Hepatocyte (in vitro differentiated cells): ENCODE results near the gene KIF2A. TPM values are rescaled to one million over a fixed set of nuclear protein-coding genes. Genes with fewer than 3 reads are reported as not detected.

Experiments used
- DNase-seq: peaks from one replicate; pipeline ENCODE4 v3.0.0-alpha.2; 2016; ENCODE audit warnings: low spot score
- H2AFZ ChIP-seq: fragments of 200-600 bp; sonication (generic); 2 replicates; pipeline ENCODE4 v1.6.0; 2016; ENCODE audit warnings: antibody characterized with exemption, mild to moderate bottlenecking
- H3K27ac ChIP-seq: fragments of 200-600 bp; sonication (generic); 2 replicates; pipeline ENCODE4 v1.5.1; 2016; ENCODE audit warnings: mild to moderate bottlenecking
- H3K27me3 ChIP-seq: fragments of 200-600 bp; sonication (generic); 2 replicates; pipeline ENCODE4 v1.6.1; 2016
- H3K36me3 ChIP-seq: fragments of 200-600 bp; sonication (generic); replicated peaks from 2 replicates; pipeline ENCODE4 v1.5.1; 2016; ENCODE audit warnings: low read depth; ENCODE audit not compliant: insufficient read depth
- H3K4me1 ChIP-seq: fragments of 200-600 bp; sonication (generic); 2 replicates; pipeline ENCODE4 v1.5.1; 2016; ENCODE audit warnings: mild to moderate bottlenecking, moderate library complexity; ENCODE audit not compliant: insufficient read depth
- H3K4me2 ChIP-seq: fragments of 200-600 bp; sonication (generic); 2 replicates; pipeline ENCODE4 v1.6.0; 2016
- H3K4me3 ChIP-seq: fragments of 200-600 bp; sonication (generic); 2 replicates; pipeline ENCODE4 v1.5.1; 2016; ENCODE audit warnings: mild to moderate bottlenecking
- H3K79me2 ChIP-seq: fragments of 200-600 bp; sonication (generic); 2 replicates; pipeline ENCODE4 v1.6.0; 2017; ENCODE audit warnings: mild to moderate bottlenecking
- H3K9me2 ChIP-seq: fragments of 200-600 bp; sonication (generic); replicated peaks from 2 replicates; pipeline ENCODE4 v1.6.0; 2017; ENCODE audit warnings: mild to moderate bottlenecking; ENCODE audit not compliant: insufficient read depth
- H3K9me3 ChIP-seq: fragments of 200-600 bp; sonication (generic); 2 replicates; pipeline ENCODE4 v1.5.1; 2016; ENCODE audit warnings: low read depth, mild to moderate bottlenecking
- H4K20me1 ChIP-seq: fragments of 200-600 bp; sonication (generic); 2 replicates; pipeline ENCODE4 v1.6.0; 2016; ENCODE audit warnings: mild to moderate bottlenecking; ENCODE audit not compliant: insufficient read depth, poor library complexity, severe bottlenecking
- CTCF ChIP-seq: fragments of 200-600 bp; sonication (generic); IDR thresholded peaks from 2 replicates; pipeline ENCODE4 v1.5.1; 2016; ENCODE audit warnings: antibody characterized with exemption, mild to moderate bottlenecking; ENCODE audit not compliant: poor library complexity
- EZH2 ChIP-seq: fragments of 200-600 bp; sonication (generic); IDR thresholded peaks from 2 replicates; pipeline ENCODE4 v1.6.1; 2016; ENCODE audit warnings: antibody characterized with exemption, mild to moderate bottlenecking, borderline replicate concordance
- EZH2phosphoT487 ChIP-seq: fragments of 200-600 bp; sonication (generic); IDR thresholded peaks from one replicate; pipeline ENCODE4 v1.6.1; 2018; ENCODE audit warnings: antibody characterized with exemption, mild to moderate bottlenecking, low read depth, moderate library complexity; ENCODE audit not compliant: unreplicated experiment, severe bottlenecking
- WGBS: methylation state at CpG from one replicate; pipeline ENCODE4 v1.1.6; 2016; ENCODE audit warnings: low lambda C conversion rate; ENCODE audit errors: missing lambda C conversion rate; 5-methylcytosine and 5-hydroxymethylcytosine counted together
- polyA plus RNA-seq: library from polyadenylated mRNA; unstranded; fragments of >200 nt; fragmentation: Nextera tagmentation; extraction: Ambion mirVana; gene quantifications from 2 replicates; pipeline ENCODE4 v1.2.1, GENCODE V29; 2016
- total RNA-seq: library from RNA; depleted of rRNA; stranded (reverse); fragments of >200 nt; gene quantifications from 2 replicates; pipeline ENCODE4 v1.2.3, GENCODE V29; 2014

The KIF2A gene
- total and polyA plus RNA-seq, 2 experiments from 2014 or later, result 28.3 to 46.9 TPM

GRCh38 chr5:62347928-62348327 lies 41.9 kb downstream of the KIF2A start:
- Histone ChIP-seq H3K9me2 (no peaks in the 10 kb centered on the region), H3K27ac (no peak overlapping the region), H3K27me3 (no peaks in the 10 kb centered on the region), H4K20me1 (peaks cover 2% of the 10 kb centered on the region), H3K9me3 (no peaks in the 10 kb centered on the region), H3K79me2 (peaks cover 36% of the 10 kb centered on the region), H3K36me3 (no peaks in the 10 kb centered on the region), H3K4me2 (no peak overlapping the region), H3K4me3 (no peak overlapping the region), H3K4me1 (no peaks in the 10 kb centered on the region), H2AFZ (no peak overlapping the region)
- WGBS, result 100% methylated on average over 1 of the region's 1 CpG
- DNase-seq, result no peak
- TF ChIP-seq CTCF (no peak), EZH2 (no peak), EZH2phosphoT487 (no peak)

- no peak for DNase-seq
- Histone ChIP-seq H3K79me2 (peaks cover 27% of the 10 kb centered on the region), H3K27ac (no peak overlapping the region), H3K4me1 (no peaks in the 10 kb centered on the region), H3K9me2 (no peaks in the 10 kb centered on the region), H2AFZ (no peak overlapping the region), H3K27me3 (no peaks in the 10 kb centered on the region), H4K20me1 (peaks cover 2% of the 10 kb centered on the region), H3K36me3 (no peaks in the 10 kb centered on the region), H3K4me3 (no peak overlapping the region), H3K9me3 (no peaks in the 10 kb centered on the region), H3K4me2 (no peak overlapping the region)
- whole genome bisulfite sequencing, result 95% methylated on average over 1 of the region's 1 CpG
- no peak for TF ChIP-seq EZH2
- no peak for TF ChIP-seq CTCF
- TF ChIP-seq EZH2phosphoT487, result no peak
These were observed 42.9 kb downstream of the KIF2A start for GRCh38 chr5:62348723-62349481.

- no peak for TF ChIP-seq EZH2phosphoT487
- no peak for TF ChIP-seq EZH2
- TF ChIP-seq CTCF, result peak; percentile 70
- peak; percentile 72 for DNase-seq
- no peaks in the 10 kb centered on the region for H3K9me2 ChIP-seq
These were observed 48.2 kb downstream of the KIF2A start for GRCh38 chr5:62354028-62354874.

More at GRCh38 chr5:62354028-62354874, 48.2 kb downstream of the KIF2A start:
- Histone ChIP-seq H3K4me2 (no peak overlapping the region), H3K79me2 (no peaks in the 10 kb centered on the region), H3K4me3 (no peak overlapping the region), H3K9me3 (no peaks in the 10 kb centered on the region), H3K4me1 (no peaks in the 10 kb centered on the region), H3K36me3 (no peaks in the 10 kb centered on the region), H2AFZ (no peak overlapping the region), H4K20me1 (no peaks in the 10 kb centered on the region), H3K27me3 (no peaks in the 10 kb centered on the region), H3K27ac (no peak overlapping the region)
